ENCODE measurements around the gene CFAP97D1.

CFAP97D1 gene

GRCh38 chr17:43800736-43801135, 20.5 kb downstream of the CFAP97D1 start:
- no peak for DNase-seq

GRCh38 chr17:43801844-43802243, 21.6 kb downstream of the CFAP97D1 start:
- DNase-seq, result no peak

GRCh38 chr17:43803758-43804157, 23.5 kb downstream of the CFAP97D1 start:
- no peak for DNase-seq

- DNase-seq, result no peak
Observed at GRCh38 chr17:43805117-43805516, 24.9 kb downstream of the CFAP97D1 start.

GRCh38 chr17:43808076-43808475, 27.8 kb downstream of the CFAP97D1 start:
- DNase-seq, result no peak

- DNase-seq, result no peak
Observed at GRCh38 chr17:43809121-43809520, 28.9 kb downstream of the CFAP97D1 start.

- DNase-seq, result no peak
Observed at GRCh38 chr17:43810226-43810715, 30.0 kb downstream of the CFAP97D1 start.

- DNase-seq, result no peak
Observed at GRCh38 chr17:43810823-43811222, 30.6 kb downstream of the CFAP97D1 start.

- DNase-seq, result no peak
Observed at GRCh38 chr17:43812396-43813265, 32.4 kb downstream of the CFAP97D1 start.

GRCh38 chr17:43813386-43813785, 33.2 kb downstream of the CFAP97D1 start:
- DNase-seq, result no peak

GRCh38 chr17:43814026-43814425, 33.8 kb downstream of the CFAP97D1 start:
- no peak for DNase-seq

GRCh38 chr17:43814714-43815113, 34.5 kb downstream of the CFAP97D1 start:
- DNase-seq, result no peak

GRCh38 chr17:43816336-43817320, 36.4 kb downstream of the CFAP97D1 start:
- DNase-seq, result no peak

- no peak for DNase-seq
Observed at GRCh38 chr17:43817826-43818225, 37.6 kb downstream of the CFAP97D1 start.

- DNase-seq, result no peak
Observed at GRCh38 chr17:43818966-43819365, 38.7 kb downstream of the CFAP97D1 start.

- no peak for DNase-seq
Observed at GRCh38 chr17:43820759-43821158, 40.5 kb downstream of the CFAP97D1 start.

- DNase-seq, result no peak
Observed at GRCh38 chr17:43822570-43823190, 42.4 kb downstream of the CFAP97D1 start.

- DNase-seq, result no peak
Observed at GRCh38 chr17:43823350-43824084, 43.3 kb downstream of the CFAP97D1 start.

- DNase-seq, result no peak
Observed at GRCh38 chr17:43825567-43825966, 45.3 kb downstream of the CFAP97D1 start.

- no peak for DNase-seq
Observed at GRCh38 chr17:43826206-43826605, 46.0 kb downstream of the CFAP97D1 start.

GRCh38 chr17:43827596-43827995, 47.4 kb downstream of the CFAP97D1 start:
- DNase-seq, result no peak

- no peak for DNase-seq
Observed at GRCh38 chr17:43829738-43830137, 49.5 kb downstream of the CFAP97D1 start.
